Natural killer cell (primary cell): Measurements from ENCODE around the gene OPN3. TPM values are rescaled to one million over a fixed set of nuclear protein-coding genes. Genes with fewer than 3 reads are reported as not detected.

Experiments
- ATAC-seq, 3 donors: fragments of 150-1000 bp in 2 of 3; fragments of 200-7000 bp in 1 of 3; cut with Tn5 transposase; 1 replicate in 1 of 3; 2 replicates in 2 of 3; pipeline ENCODE4 v1.10.0; 2021; ENCODE audit warnings: mild to moderate bottlenecking in 2 of 3, moderate library complexity in 2 of 3
- DNase-seq, 2 donors: peaks; one replicate each; pipeline versions ENCODE4 v3.0.0 to v3.0.0-alpha.2; 2013 to 2021; ENCODE audit warnings: mixed read lengths in 1 of 2
- H3K27ac ChIP-seq: one replicate; pipeline ENCODE4 v1.5.1; 2013; ENCODE audit warnings: mild to moderate bottlenecking, low read length
- H3K27me3 ChIP-seq: one replicate; pipeline ENCODE4 v1.6.1; 2013; ENCODE audit warnings: low read length; ENCODE audit not compliant: control insufficient read depth, insufficient read depth
- H3K36me3 ChIP-seq: one replicate; pipeline ENCODE4 v1.6.1; 2013; ENCODE audit warnings: low read length; ENCODE audit not compliant: control insufficient read depth, insufficient read depth
- H3K4me1 ChIP-seq: one replicate; pipeline ENCODE4 v1.6.1; 2013; ENCODE audit warnings: low read length; ENCODE audit not compliant: control insufficient read depth, insufficient read depth
- H3K4me3 ChIP-seq: one replicate; pipeline ENCODE4 v1.5.1; 2013; ENCODE audit warnings: low read length
- H3K9me3 ChIP-seq: one replicate; pipeline ENCODE4 v1.6.1; 2013; ENCODE audit warnings: low read length; ENCODE audit not compliant: control insufficient read depth, insufficient read depth
- H3K27ac Mint-ChIP-seq, 2 donors: one replicate each; pipeline ENCODE4 v1.8.0; 2022; ENCODE audit warnings: mild to moderate bottlenecking in 2 of 2, mixed read lengths in 2 of 2, moderate library complexity in 1 of 2
- H3K27me3 Mint-ChIP-seq, 2 donors: one replicate each; pipeline ENCODE4 v1.8.0; 2022; ENCODE audit warnings: low read depth in 2 of 2, mixed read lengths in 2 of 2
- H3K36me3 Mint-ChIP-seq: one replicate; pipeline ENCODE4 v1.8.0; 2022; ENCODE audit warnings: mixed read lengths
- H3K4me1 Mint-ChIP-seq, 2 donors: one replicate each; pipeline ENCODE4 v1.8.0; 2022; ENCODE audit warnings: mixed read lengths in 2 of 2
- H3K4me3 Mint-ChIP-seq: one replicate; pipeline ENCODE4 v1.8.0; 2022; ENCODE audit warnings: mild to moderate bottlenecking, moderate library complexity, mixed read lengths
- H3K9me3 Mint-ChIP-seq, 2 donors: one replicate each; pipeline ENCODE4 v1.8.0; 2022; ENCODE audit warnings: mixed read lengths in 2 of 2
- WGBS: methylation state at CpG from one replicate; pipeline ENCODE4 v1.1.7; 2013; ENCODE audit warnings: missing lambda C conversion rate; ENCODE audit not compliant: insufficient coverage; 5-methylcytosine and 5-hydroxymethylcytosine counted together
- intact Hi-C: fragments of 100-400 bp; cut with micrococcal nuclease; formaldehyde crosslinking; loops from one replicate; pipeline ENCODE4 v1.14.2; 2022
- total RNA-seq, 4 donors: library from RNA; stranded (reverse); fragments of 120-200 nt in 1 of 4; gene quantifications; one replicate each; pipeline versions ENCODE4 v1.2.3 to v1.2.4, GENCODE V29; 2013 to 2022
- TF ChIP-seq, protein P1 (sequence below): fragments of 200-600 bp; IDR thresholded peaks from one replicate; pipeline ENCODE4 v1.8.0; 2022; ENCODE audit warnings: antibody characterized with exemption

Gene OPN3
- total RNA-seq, 3 donors from 2014 or later (not counting 1 experiment from before 2014, with no cell fraction given), result 3.9 to 5.1 (median 4.1) TPM

DNA sequence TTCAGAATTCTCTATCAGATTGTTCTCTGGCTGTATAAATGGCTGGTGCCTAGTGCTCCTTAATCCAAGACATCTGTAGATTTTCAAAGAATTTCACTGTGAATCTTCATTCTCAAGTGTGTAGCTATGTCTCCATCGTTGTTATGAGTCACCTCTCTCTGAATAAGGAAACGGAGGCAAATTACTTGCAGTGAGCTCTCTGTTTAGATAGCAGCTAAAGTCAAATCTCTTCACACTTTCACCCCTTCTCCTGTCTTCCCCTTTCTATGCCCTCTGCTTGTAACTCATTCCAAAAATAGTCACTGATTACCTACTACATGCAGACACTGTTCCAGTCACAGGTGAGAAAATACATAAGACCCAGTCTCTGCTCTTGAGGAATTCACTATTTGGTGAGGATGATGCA lies 39.7 kb downstream of the OPN3 start:
- H3K9me3 ChIP-seq, result no peaks in the 10 kb centered on the region
- 54% methylated on average over 2 of the region's 2 CpGs for WGBS
- peaks cover 3% of the 10 kb centered on the region for H3K36me3 ChIP-seq
- DNase-seq (no peak), ATAC-seq (no peak)
- Mint-ChIP-seq H3K9me3 (no peaks in the 10 kb centered on the region), H3K36me3 (no peaks in the 10 kb centered on the region), H3K4me1 (no peaks in the 10 kb centered on the region), H3K27me3 (no peaks in the 10 kb centered on the region), H3K27ac (no peak overlapping the region), H3K4me3 (no peak overlapping the region)
- no peak overlapping the region for H3K4me3 ChIP-seq
- H3K27ac ChIP-seq, result no peak overlapping the region
- no peaks in the 10 kb centered on the region for H3K4me1 ChIP-seq
- H3K27me3 ChIP-seq, result no peaks in the 10 kb centered on the region
- TF ChIP-seq, protein P1, sequence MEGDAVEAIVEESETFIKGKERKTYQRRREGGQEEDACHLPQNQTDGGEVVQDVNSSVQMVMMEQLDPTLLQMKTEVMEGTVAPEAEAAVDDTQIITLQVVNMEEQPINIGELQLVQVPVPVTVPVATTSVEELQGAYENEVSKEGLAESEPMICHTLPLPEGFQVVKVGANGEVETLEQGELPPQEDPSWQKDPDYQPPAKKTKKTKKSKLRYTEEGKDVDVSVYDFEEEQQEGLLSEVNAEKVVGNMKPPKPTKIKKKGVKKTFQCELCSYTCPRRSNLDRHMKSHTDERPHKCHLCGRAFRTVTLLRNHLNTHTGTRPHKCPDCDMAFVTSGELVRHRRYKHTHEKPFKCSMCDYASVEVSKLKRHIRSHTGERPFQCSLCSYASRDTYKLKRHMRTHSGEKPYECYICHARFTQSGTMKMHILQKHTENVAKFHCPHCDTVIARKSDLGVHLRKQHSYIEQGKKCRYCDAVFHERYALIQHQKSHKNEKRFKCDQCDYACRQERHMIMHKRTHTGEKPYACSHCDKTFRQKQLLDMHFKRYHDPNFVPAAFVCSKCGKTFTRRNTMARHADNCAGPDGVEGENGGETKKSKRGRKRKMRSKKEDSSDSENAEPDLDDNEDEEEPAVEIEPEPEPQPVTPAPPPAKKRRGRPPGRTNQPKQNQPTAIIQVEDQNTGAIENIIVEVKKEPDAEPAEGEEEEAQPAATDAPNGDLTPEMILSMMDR, result no peak
- intact Hi-C loops, result no loop called here

DNA sequence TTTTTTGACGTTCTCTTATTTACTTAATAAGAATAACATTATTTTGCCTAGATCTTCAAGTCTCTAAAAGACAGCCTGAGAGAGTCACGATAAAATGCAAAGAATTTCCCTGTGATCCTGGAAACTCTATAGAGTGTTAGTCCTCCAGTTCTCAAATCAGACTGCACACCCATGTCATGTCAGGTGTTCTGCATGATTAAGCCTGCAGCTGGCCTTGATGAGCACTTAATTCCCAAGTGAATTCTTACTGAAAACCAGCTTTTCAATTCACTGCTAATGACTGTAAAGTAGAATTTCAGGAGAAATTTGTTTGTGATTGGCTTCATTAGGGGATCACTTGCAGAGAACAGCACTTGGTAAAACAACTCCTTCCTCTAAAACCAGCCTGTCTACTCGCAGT lies 41.9 kb downstream of the OPN3 start:
- H3K27ac ChIP-seq, result no peak overlapping the region
- WGBS, result 90% methylated on average over 2 of the region's 3 CpGs
- no peaks in the 10 kb centered on the region for H3K9me3 ChIP-seq
- H3K9me3 Mint-ChIP-seq, result no peaks in the 10 kb centered on the region
- H3K36me3 Mint-ChIP-seq, result no peaks in the 10 kb centered on the region
- TF ChIP-seq, protein P1, result no peak
- no peak for DNase-seq
- H3K4me3 ChIP-seq, result no peak overlapping the region
- no peaks in the 10 kb centered on the region for H3K27me3 Mint-ChIP-seq
- no peak overlapping the region for H3K27ac Mint-ChIP-seq
- no peaks in the 10 kb centered on the region for H3K4me1 ChIP-seq
- ATAC-seq, result no peak
- intact Hi-C loops, result no loop called here
- H3K4me3 Mint-ChIP-seq, result no peak overlapping the region
- no peaks in the 10 kb centered on the region for H3K4me1 Mint-ChIP-seq
- no peaks in the 10 kb centered on the region for H3K27me3 ChIP-seq
- peaks cover 6% of the 10 kb centered on the region for H3K36me3 ChIP-seq

DNA sequence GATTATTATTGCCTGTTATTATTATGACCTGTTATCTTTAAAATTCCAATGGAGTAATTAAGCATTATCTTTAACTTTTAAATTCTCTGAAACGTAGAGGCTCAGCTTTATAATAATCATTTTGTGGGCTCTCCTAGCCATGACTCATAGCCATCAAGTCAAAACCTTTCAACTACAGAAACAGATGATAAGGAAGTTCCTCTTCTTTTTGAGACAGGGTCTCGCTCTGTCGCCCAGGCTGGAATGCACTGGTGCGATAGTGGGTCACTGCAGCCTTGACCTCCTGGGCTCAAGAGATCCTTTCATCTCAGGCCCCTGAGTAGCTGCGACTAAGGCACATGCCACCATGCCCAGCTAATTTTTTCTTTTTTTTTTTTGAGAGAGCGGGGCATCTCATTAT lies 43.5 kb downstream of the OPN3 start:
- Mint-ChIP-seq H3K4me1 (no peaks in the 10 kb centered on the region), H3K4me3 (no peak overlapping the region), H3K27me3 (no peaks in the 10 kb centered on the region), H3K36me3 (no peaks in the 10 kb centered on the region), H3K9me3 (no peaks in the 10 kb centered on the region), H3K27ac (no peak overlapping the region)
- ATAC-seq, result no peak
- Histone ChIP-seq H3K4me1 (no peaks in the 10 kb centered on the region), H3K36me3 (peaks cover 6% of the 10 kb centered on the region), H3K9me3 (no peaks in the 10 kb centered on the region), H3K4me3 (no peak overlapping the region), H3K27ac (no peak overlapping the region), H3K27me3 (no peaks in the 10 kb centered on the region)
- intact Hi-C loops, result no loop called here
- no peak for DNase-seq
- TF ChIP-seq, protein P1, result no peak
- 77% methylated on average over 6 of the region's 6 CpGs for WGBS

DNA sequence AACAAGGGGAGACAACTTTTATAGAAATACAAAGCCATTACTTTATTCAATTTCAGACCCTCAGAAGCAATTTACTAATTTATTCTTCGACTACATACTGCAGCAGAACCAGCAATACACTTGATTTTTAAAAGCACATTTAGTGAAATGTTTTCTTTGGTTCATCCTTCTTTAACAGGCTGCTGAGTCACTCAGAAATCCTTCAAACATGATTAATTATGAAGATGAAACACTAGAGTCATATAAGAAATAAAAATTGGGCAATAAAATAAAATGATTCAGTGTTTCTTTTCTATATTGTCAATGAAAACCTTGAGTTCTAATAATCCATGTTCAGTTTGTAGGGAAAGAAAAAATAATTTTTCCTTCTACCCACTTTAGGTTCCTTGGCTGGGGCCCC lies 47.0 kb downstream of the OPN3 start:
- H3K36me3 ChIP-seq, result peaks cover 6% of the 10 kb centered on the region
- 89% methylated on average over 1 of the region's 1 CpG for WGBS
- no peak overlapping the region for H3K27ac Mint-ChIP-seq
- H3K9me3 ChIP-seq, result no peaks in the 10 kb centered on the region
- DNase-seq (no peak), ATAC-seq (no peak)
- H3K27ac ChIP-seq, result no peak overlapping the region
- no peak overlapping the region for H3K4me3 ChIP-seq
- H3K4me1 Mint-ChIP-seq, result no peaks in the 10 kb centered on the region
- no peaks in the 10 kb centered on the region for H3K4me1 ChIP-seq
- H3K4me3 Mint-ChIP-seq, result no peak overlapping the region
- TF ChIP-seq, protein P1, result no peak
- intact Hi-C loops, result no loop called here
- no peaks in the 10 kb centered on the region for H3K36me3 Mint-ChIP-seq
- no peaks in the 10 kb centered on the region for H3K27me3 Mint-ChIP-seq
- H3K27me3 ChIP-seq, result no peaks in the 10 kb centered on the region
- no peaks in the 10 kb centered on the region for H3K9me3 Mint-ChIP-seq
